Measurements from ENCODE around the gene KLHL29.

GRCh38 chr2:23569761-23570365 lies 184.9 kb downstream of the KLHL29 start:
- TF ChIP-seq REST (IDR thresholded peaks at IDR 0.05; ENCODE audit: insufficient replicate concordance, low read depth) (no peak), SPI1 (IDR thresholded peaks at IDR 0.05; ENCODE audit: borderline replicate concordance, low read depth) (no peak)
- TF ChIP-seq, protein P1, sequence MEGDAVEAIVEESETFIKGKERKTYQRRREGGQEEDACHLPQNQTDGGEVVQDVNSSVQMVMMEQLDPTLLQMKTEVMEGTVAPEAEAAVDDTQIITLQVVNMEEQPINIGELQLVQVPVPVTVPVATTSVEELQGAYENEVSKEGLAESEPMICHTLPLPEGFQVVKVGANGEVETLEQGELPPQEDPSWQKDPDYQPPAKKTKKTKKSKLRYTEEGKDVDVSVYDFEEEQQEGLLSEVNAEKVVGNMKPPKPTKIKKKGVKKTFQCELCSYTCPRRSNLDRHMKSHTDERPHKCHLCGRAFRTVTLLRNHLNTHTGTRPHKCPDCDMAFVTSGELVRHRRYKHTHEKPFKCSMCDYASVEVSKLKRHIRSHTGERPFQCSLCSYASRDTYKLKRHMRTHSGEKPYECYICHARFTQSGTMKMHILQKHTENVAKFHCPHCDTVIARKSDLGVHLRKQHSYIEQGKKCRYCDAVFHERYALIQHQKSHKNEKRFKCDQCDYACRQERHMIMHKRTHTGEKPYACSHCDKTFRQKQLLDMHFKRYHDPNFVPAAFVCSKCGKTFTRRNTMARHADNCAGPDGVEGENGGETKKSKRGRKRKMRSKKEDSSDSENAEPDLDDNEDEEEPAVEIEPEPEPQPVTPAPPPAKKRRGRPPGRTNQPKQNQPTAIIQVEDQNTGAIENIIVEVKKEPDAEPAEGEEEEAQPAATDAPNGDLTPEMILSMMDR (IDR thresholded peaks at IDR 0.05; ENCODE audit: insufficient read depth, low read length) = no peak

Measured in HL-60 (cell line).